H9 (cell line): ENCODE data around the gene VEZT. TPM values are rescaled to one million over a fixed set of nuclear protein-coding genes. Genes with fewer than 3 reads are reported as not detected.

ENCODE experiments used
- DNase-seq: peaks from one replicate; pipeline ENCODE4 v3.0.0-alpha.2; 2017
- H2AFZ ChIP-seq: one replicate; pipeline ENCODE4 v1.6.1; 2013; ENCODE audit warnings: mild to moderate bottlenecking, low read length, control low read depth, moderate library complexity
- H2AK5ac ChIP-seq: 2 replicates; pipeline ENCODE4 v1.6.1; 2013; ENCODE audit warnings: low read length, control low read depth, mixed read lengths; ENCODE audit not compliant: insufficient read length
- H2BK120ac ChIP-seq: one replicate; pipeline ENCODE4 v1.6.1; 2013; ENCODE audit warnings: low read depth, mild to moderate bottlenecking, low read length, control low read depth, inconsistent platforms; ENCODE audit not compliant: poor library complexity, severe bottlenecking
- H2BK12ac ChIP-seq: 2 replicates; pipeline ENCODE4 v1.6.1; 2013; ENCODE audit warnings: low read length, control low read depth, mixed read lengths, low read depth; ENCODE audit not compliant: insufficient read length
- H2BK15ac ChIP-seq: 2 replicates; pipeline ENCODE4 v1.6.1; 2013; ENCODE audit warnings: low read depth, low read length, control low read depth
- H2BK20ac ChIP-seq: one replicate; pipeline ENCODE4 v1.6.1; 2013; ENCODE audit warnings: low read depth, mild to moderate bottlenecking, low read length, control low read depth, inconsistent platforms; ENCODE audit not compliant: poor library complexity, severe bottlenecking
- H2BK5ac ChIP-seq: 2 replicates; pipeline ENCODE4 v1.6.1; 2013; ENCODE audit warnings: low read length, control low read depth, mixed read lengths; ENCODE audit not compliant: insufficient read length
- H3K14ac ChIP-seq: 2 replicates; pipeline ENCODE4 v1.6.1; 2013; ENCODE audit warnings: low read length, control low read depth; ENCODE audit not compliant: insufficient read depth
- H3K18ac ChIP-seq: 2 replicates; pipeline ENCODE4 v1.6.1; 2013; ENCODE audit warnings: low read depth, mild to moderate bottlenecking, mixed read lengths, low read length, control low read depth; ENCODE audit not compliant: insufficient read length
- H3K23ac ChIP-seq: 2 replicates; pipeline ENCODE4 v1.6.1; 2013; ENCODE audit warnings: low read length, control low read depth, mixed read lengths, low read depth; ENCODE audit not compliant: insufficient read length
- H3K23me2 ChIP-seq: 2 replicates; pipeline ENCODE4 v1.6.1; 2013; ENCODE audit warnings: low read depth, mild to moderate bottlenecking, mixed read lengths, low read length, control low read depth; ENCODE audit not compliant: insufficient read length, poor library complexity, severe bottlenecking
- H3K27ac ChIP-seq: 2 replicates; pipeline ENCODE4 v1.5.1; 2013; ENCODE audit warnings: low read length, control low read depth, mixed read lengths, low read depth; ENCODE audit not compliant: insufficient read length
- H3K27me3 ChIP-seq: 2 replicates; pipeline ENCODE4 v1.6.1; 2013; ENCODE audit warnings: low read length, control low read depth, inconsistent platforms; ENCODE audit not compliant: insufficient read depth
- H3K4ac ChIP-seq: 2 replicates; pipeline ENCODE4 v1.6.1; 2013; ENCODE audit warnings: low read depth, mild to moderate bottlenecking, control low read depth, inconsistent platforms, low read length, moderate library complexity
- H3K4me1 ChIP-seq: 2 replicates; pipeline ENCODE4 v1.6.1; 2013; ENCODE audit warnings: low read length, control low read depth, inconsistent platforms; ENCODE audit not compliant: insufficient read depth
- H3K4me2 ChIP-seq: 2 replicates; pipeline ENCODE4 v1.6.1; 2013; ENCODE audit warnings: low read length, control low read depth, mixed read lengths; ENCODE audit not compliant: insufficient read length, insufficient read depth
- H3K56ac ChIP-seq: 2 replicates; pipeline ENCODE4 v1.6.1; 2013; ENCODE audit warnings: low read depth, mild to moderate bottlenecking, mixed read lengths, low read length, control low read depth; ENCODE audit not compliant: insufficient read length
- H3K79me1 ChIP-seq: 2 replicates; pipeline ENCODE4 v1.6.1; 2013; ENCODE audit warnings: low read depth, mild to moderate bottlenecking, moderate library complexity, low read length, control low read depth, inconsistent platforms; ENCODE audit not compliant: insufficient read depth, poor library complexity, severe bottlenecking
- H3K79me2 ChIP-seq: 2 replicates; pipeline ENCODE4 v1.6.1; 2013; ENCODE audit warnings: low read length, control low read depth, inconsistent platforms; ENCODE audit not compliant: insufficient read depth
- H3K9ac ChIP-seq: 2 replicates; pipeline ENCODE4 v1.6.1; 2013; ENCODE audit warnings: low read length, control low read depth, mixed read lengths; ENCODE audit not compliant: insufficient read length; ENCODE audit errors: extremely low read depth
- H3K9me3 ChIP-seq: one replicate; pipeline ENCODE4 v1.6.1; 2013; ENCODE audit warnings: low read depth, low read length, inconsistent platforms; ENCODE audit not compliant: control insufficient read depth
- H3T11ph ChIP-seq: one replicate; pipeline ENCODE4 v1.6.1; 2013; ENCODE audit warnings: mild to moderate bottlenecking, low read length, control low read depth, inconsistent platforms
- H4K20me1 ChIP-seq: one replicate; pipeline ENCODE4 v1.6.1; 2013; ENCODE audit not compliant: control insufficient read depth, insufficient read length, insufficient read depth
- H4K5ac ChIP-seq: 2 replicates; pipeline ENCODE4 v1.6.1; 2013; ENCODE audit warnings: low read depth, mild to moderate bottlenecking, mixed read lengths, low read length, control low read depth; ENCODE audit not compliant: insufficient read length
- H4K8ac ChIP-seq: replicated peaks from 2 replicates; pipeline ENCODE4 v1.6.1; 2013; ENCODE audit warnings: low read length, control low read depth, mixed read lengths, low read depth; ENCODE audit not compliant: insufficient read length
- H4K91ac ChIP-seq: 2 replicates; pipeline ENCODE4 v1.6.1; 2013; ENCODE audit warnings: low read depth, mild to moderate bottlenecking, moderate library complexity, mixed read lengths, low read length, control low read depth; ENCODE audit not compliant: insufficient read length
- H3K27ac Mint-ChIP-seq, 3 experiments: 2 replicates in 2 of 3; 3 replicates in 1 of 3; pipeline ENCODE4 v1.8.0; 2020 to 2021; ENCODE audit warnings: mixed read lengths in 3 of 3, mild to moderate bottlenecking in 1 of 3, moderate library complexity in 1 of 3
- H3K27me3 Mint-ChIP-seq: 2 replicates; pipeline ENCODE4 v1.8.0; 2021; ENCODE audit warnings: low read depth, mild to moderate bottlenecking, moderate library complexity, mixed read lengths
- H3K36me3 Mint-ChIP-seq, 3 experiments: 2 replicates in 2 of 3; 3 replicates in 1 of 3; pipeline ENCODE4 v1.8.0; 2020 to 2021; ENCODE audit warnings: low read depth in 3 of 3, mixed read lengths in 3 of 3; ENCODE audit not compliant: insufficient read depth in 1 of 3
- H3K4me1 Mint-ChIP-seq, 2 experiments: 2 replicates each; pipeline ENCODE4 v1.8.0; 2020; ENCODE audit warnings: mixed read lengths in 2 of 2
- H3K4me3 Mint-ChIP-seq, 2 experiments: 2 replicates in 1 of 2; 3 replicates in 1 of 2; pipeline ENCODE4 v1.8.0; 2020 to 2021; ENCODE audit warnings: mild to moderate bottlenecking in 2 of 2, mixed read lengths in 2 of 2, moderate library complexity in 1 of 2
- H3K9me3 Mint-ChIP-seq, 2 experiments: 2 replicates in 1 of 2; 3 replicates in 1 of 2; pipeline ENCODE4 v1.8.0; 2020; ENCODE audit warnings: mild to moderate bottlenecking in 2 of 2, mixed read lengths in 2 of 2, moderate library complexity in 1 of 2
- WGBS: extraction: QIAGEN DNeasy Blood & Tissue Kit; methylation state at CpG from one replicate; pipeline ENCODE4 v1.1.7; 2013; ENCODE audit warnings: missing lambda C conversion rate, low lambda C conversion rate, mixed read lengths; ENCODE audit not compliant: insufficient read length; ENCODE audit errors: extremely low coverage; 5-methylcytosine and 5-hydroxymethylcytosine counted together
- total RNA-seq: library from RNA; stranded (reverse); gene quantifications from 2 replicates; pipeline ENCODE4 v1.2.1, GENCODE V29; 2021
- TF ChIP-seq, protein P1 (sequence below): fragments of 200-600 bp; sonication (generic); conservative IDR thresholded peaks from 3 replicates; pipeline ENCODE4 v1.8.0; 2021; ENCODE audit warnings: antibody characterized with exemption, mild to moderate bottlenecking

Gene VEZT
- total RNA-seq, 1 experiment from 2014 or later: 69.8 TPM

DNA sequence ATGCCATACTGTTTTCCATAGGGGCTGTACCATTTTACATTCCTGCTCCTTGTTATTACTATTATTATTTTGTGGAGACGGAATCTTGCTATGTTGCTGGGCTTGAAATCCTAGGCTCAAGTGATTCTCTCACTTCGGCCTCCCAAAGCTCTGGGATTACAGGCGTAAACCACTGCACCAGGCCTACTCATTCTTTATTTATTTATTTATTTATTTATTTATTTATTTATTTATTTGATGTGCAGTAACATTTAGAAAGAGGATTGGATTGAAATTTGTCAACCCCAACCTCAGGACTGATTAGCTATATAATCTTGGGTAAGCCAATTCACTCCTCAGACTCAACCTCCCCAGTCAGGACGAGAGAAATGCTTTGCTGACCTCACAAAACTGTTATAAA lies 107.9 kb downstream of the VEZT start:
- Histone ChIP-seq H3K4me1 (no peaks in the 10 kb centered on the region), H3K18ac (no peak overlapping the region), H3K9ac (no peak overlapping the region), H2BK120ac (no peak overlapping the region), H2AK5ac (no peak overlapping the region), H3K9me3 (no peaks in the 10 kb centered on the region), H3T11ph (no peak overlapping the region), H3K79me1 (no peaks in the 10 kb centered on the region), H3K27me3 (no peaks in the 10 kb centered on the region), H4K91ac (no peak overlapping the region), H4K20me1 (no peaks in the 10 kb centered on the region), H2BK20ac (no peak overlapping the region), H3K23me2 (no peaks in the 10 kb centered on the region), H3K14ac (no peak overlapping the region), H3K4ac (no peak overlapping the region), H2AFZ (no peak overlapping the region), H2BK5ac (no peak overlapping the region), H3K79me2 (no peaks in the 10 kb centered on the region), H2BK15ac (no peak overlapping the region), H3K27ac (no peak overlapping the region), H4K8ac (no peak overlapping the region), H3K23ac (no peak overlapping the region), H4K5ac (no peak overlapping the region), H2BK12ac (no peak overlapping the region), H3K4me2 (no peak overlapping the region), H3K56ac (no peak overlapping the region)
- no peak for DNase-seq
- no peaks in the 10 kb centered on the region for H3K9me3 Mint-ChIP-seq
- no peaks in the 10 kb centered on the region for H3K27me3 Mint-ChIP-seq
- WGBS: no CpG with 5 or more reads among the region's 4 CpGs
- no peak overlapping the region for H3K4me3 Mint-ChIP-seq
- no peaks in the 10 kb centered on the region for H3K4me1 Mint-ChIP-seq
- TF ChIP-seq, protein P1, sequence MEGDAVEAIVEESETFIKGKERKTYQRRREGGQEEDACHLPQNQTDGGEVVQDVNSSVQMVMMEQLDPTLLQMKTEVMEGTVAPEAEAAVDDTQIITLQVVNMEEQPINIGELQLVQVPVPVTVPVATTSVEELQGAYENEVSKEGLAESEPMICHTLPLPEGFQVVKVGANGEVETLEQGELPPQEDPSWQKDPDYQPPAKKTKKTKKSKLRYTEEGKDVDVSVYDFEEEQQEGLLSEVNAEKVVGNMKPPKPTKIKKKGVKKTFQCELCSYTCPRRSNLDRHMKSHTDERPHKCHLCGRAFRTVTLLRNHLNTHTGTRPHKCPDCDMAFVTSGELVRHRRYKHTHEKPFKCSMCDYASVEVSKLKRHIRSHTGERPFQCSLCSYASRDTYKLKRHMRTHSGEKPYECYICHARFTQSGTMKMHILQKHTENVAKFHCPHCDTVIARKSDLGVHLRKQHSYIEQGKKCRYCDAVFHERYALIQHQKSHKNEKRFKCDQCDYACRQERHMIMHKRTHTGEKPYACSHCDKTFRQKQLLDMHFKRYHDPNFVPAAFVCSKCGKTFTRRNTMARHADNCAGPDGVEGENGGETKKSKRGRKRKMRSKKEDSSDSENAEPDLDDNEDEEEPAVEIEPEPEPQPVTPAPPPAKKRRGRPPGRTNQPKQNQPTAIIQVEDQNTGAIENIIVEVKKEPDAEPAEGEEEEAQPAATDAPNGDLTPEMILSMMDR: no peak
- H3K36me3 Mint-ChIP-seq: no peaks in the 10 kb centered on the region
- H3K27ac Mint-ChIP-seq: no peak overlapping the region
